Right renal cortex interstitium (tissue), 3 donors: Measurements from ENCODE around the gene MYL6. TPM values are rescaled to one million over a fixed set of nuclear protein-coding genes. Genes with fewer than 3 reads are reported as not detected.
A peak's percentile ranks its signal among the peaks of the same experiment; 100 is the strongest.
"Not testable (repeated sequence)": the region's sequence is repeated elsewhere in the genome, so short reads cannot be mapped to it uniquely, and the experiment has no call there.

ENCODE experiments used
- DNase-seq, 3 donors: peaks; one replicate each; pipeline ENCODE4 v3.0.0-alpha.2; 2013; ENCODE audit warnings: low read depth in 3 of 3, low spot score in 2 of 3
- polyA plus RNA-seq, 3 donors: library from polyadenylated mRNA; unstranded; fragments of 120-200 nt; gene quantifications; one replicate each; pipeline ENCODE4 v1.2.1, GENCODE V29; 2013; ENCODE audit not compliant: insufficient read length in 3 of 3

The MYL6 gene
- polyA plus RNA-seq, 3 donors, result 2,228 to 2,441 (median 2,313) TPM

DNA sequence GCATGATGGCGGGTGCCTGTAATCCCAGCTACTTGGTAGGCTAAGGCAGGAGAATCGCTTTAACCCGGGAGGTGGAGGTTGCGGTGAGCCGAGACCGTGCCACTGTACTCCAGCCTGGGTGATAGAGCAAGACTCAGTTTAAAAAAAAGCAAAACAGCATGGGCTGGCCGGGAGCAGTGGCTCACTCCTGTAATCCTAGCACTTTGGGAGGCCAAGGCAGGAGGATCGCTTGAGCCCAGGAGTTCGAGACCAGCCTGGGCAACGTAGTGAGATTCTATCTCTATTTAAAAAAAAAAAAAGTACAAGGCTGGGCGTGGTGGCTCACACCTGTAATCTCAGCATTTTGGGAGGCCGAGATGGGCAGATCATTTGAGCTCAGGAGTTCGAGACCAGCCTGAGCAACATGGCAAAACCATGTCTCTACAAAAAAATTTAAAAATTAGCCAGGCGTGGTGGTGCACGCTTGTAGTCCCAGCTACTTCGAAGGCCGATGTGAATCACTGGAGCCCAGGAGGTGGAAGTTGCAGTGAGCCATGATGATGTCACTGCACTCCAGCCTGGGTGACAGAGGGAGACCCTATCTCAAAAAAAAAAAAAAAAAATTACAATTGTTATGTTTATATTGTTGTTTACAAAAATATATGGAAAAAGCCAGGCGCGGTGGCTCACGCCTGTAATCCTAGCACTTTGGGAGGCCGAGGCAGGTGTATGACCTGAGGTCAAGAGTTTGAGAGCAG lies 1.5 kb upstream of the MYL6 start:
- DNase-seq, result not testable (repeated sequence)

- peak; percentile 80 to 87 (median 86) for DNase-seq
These were observed 744 bp upstream of the MYL6 start for GRCh38 chr12:56157201-56158028.

DNA sequence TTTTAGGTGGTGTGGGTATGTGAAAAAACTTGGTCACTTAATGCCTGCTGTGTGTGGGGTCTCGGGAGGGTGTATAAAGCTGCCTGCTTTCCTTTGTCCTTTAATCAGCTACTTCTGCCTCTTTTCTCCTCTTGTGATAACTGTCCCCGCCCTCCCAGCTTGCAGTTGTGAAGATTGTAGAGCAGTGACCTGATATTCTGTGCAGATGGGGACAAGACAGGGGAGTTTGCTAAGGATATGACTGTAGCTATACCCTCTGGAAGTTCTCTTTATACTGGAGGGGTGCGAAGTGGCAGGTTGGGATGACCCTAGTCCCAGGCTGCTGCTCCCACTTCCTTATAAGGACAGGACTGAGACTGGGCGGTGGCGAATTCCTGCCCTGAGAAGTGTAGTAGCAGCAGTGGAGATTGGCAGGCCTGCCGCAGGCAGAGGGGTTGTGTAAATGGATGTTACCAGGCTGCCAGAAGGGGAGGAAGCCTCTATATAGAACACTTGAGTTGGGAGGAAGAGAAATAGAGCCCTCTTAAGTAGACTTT lies 835 bp downstream of the MYL6 start:
- peak in 1 of 3 donors; percentile 36 for DNase-seq

DNA sequence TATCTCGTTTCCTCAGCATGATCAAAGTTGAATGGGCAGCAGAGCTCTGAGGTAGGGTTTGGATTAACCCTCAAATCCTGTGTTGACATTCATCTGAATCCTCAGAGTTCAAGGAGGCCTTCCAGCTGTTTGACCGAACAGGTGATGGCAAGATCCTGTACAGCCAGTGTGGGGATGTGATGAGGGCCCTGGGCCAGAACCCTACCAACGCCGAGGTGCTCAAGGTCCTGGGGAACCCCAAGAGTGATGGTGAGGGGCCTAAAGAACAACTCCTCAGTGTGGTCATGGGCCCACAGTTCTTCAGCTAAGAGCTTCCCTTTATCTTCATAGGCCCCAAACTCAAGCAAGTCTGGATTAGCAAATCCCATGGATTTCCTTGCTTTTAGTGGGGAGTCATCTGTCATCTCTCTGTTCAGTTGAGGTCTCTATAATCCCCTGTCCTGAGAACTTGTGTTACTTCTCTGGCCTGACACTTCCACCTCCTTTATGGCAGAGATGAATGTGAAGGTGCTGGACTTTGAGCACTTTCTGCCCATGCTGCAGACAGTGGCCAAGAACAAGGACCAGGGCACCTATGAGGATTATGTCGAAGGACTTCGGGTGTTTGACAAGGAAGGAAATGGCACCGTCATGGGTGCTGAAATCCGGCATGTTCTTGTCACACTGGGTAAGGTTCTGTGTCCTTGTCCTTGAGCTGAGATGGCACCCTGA lies 1.5 kb downstream of the MYL6 start:
- no peak for DNase-seq

DNA sequence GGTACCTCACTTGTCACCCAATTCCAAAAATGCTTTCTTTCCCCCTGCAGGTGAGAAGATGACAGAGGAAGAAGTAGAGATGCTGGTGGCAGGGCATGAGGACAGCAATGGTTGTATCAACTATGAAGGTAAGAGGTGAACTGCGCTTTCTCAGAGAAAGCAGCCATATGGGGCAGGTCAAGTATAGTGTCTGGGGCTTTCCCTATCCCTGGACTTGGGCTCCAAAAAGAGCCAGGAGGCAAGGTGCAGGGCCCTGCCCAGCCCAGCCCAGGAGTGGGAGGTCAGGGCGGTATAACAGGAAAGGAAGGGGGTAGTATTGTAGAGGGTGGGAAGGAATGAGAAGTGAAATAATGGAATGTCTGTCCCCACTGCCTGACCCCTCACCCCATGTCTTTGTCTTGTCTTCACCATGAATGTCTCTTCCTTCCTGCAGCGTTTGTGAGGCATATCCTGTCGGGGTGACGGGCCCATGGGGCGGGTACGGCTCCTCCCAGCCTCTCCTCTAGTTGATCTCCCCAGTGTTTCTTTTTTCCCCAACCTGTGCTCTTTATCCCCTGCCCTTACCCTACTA lies 2.1 kb downstream of the MYL6 start:
- no peak for DNase-seq

DNA sequence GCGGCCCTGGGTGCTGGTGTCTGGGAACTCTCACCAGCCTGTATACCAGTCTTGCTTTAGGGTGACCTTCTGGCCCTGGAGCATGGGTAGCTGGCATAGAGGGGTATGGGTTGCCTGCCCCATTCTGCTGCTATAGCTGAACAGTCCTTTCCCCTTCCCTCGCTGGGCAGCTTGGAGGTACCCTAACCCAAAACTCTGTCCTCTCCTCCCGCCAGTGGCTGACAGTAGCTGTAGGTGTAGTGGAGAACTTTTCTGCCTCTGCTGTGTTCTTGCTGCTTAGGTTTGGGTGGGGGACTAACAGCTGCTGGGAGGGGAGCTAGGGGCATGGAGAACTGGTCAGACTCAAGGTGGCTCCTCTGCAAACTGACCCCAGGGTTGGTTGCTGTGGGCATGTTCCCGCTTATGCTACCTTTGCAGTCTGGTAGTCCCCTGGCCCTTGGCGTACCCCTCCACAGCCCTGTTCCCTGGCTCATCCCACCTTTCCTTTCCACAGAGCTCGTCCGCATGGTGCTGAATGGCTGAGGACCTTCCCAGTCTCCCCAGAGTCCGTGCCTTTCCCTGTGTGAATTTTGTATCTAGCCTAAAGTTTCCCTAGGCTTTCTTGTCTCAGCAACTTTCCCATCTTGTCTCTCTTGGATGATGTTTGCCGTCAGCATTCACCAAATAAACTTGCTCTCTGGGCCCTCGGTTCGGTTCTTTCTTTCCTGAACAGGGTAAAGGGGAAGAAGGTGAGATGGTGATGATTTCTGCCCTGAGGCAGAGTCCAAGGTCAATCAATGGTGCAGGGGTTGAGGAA lies 2.9 kb downstream of the MYL6 start:
- DNase-seq, result no peak

- DNase-seq, result no peak
These were observed 3.7 kb downstream of the MYL6 start for GRCh38 chr12:56161690-56162351.

DNA sequence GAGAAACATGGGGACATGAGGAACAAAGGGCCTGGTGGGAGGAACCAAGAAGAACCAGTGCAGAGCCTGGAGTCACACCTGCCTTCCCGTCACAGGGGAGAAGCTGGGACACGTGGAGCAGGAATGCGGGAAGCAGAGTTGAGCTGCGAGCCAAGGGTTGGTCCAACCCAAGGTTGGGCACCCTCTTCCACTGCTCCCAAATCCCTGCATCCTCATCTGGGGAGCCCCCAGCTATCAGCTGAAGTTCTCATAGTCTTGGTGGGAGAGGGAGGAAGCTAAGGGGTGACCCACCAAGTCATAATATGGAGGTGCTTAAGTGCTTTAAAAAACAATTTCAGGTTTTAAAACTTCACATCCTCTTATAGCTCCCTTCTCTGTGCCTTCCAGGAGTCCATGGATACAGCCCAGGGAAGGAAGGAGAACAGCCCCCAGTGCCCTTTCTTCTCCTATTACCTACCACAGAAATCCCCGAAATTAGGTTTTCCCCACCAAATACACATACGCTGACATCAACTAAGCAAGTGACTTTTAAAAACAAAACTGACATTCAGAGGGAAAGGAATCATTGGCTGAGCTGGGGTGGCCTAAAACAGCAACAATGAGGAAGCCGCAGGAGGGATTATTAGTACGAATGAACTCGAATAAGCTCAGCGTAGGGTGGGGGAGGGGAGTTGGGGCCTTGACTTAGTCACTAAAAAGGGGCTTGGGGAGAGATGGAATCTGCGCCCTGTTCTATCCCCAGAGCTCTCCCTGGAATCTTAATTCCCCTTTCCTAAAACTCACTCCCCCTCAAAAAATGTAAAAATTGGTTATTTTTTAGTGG lies 4.5 kb downstream of the MYL6 start:
- DNase-seq, result no peak

DNA sequence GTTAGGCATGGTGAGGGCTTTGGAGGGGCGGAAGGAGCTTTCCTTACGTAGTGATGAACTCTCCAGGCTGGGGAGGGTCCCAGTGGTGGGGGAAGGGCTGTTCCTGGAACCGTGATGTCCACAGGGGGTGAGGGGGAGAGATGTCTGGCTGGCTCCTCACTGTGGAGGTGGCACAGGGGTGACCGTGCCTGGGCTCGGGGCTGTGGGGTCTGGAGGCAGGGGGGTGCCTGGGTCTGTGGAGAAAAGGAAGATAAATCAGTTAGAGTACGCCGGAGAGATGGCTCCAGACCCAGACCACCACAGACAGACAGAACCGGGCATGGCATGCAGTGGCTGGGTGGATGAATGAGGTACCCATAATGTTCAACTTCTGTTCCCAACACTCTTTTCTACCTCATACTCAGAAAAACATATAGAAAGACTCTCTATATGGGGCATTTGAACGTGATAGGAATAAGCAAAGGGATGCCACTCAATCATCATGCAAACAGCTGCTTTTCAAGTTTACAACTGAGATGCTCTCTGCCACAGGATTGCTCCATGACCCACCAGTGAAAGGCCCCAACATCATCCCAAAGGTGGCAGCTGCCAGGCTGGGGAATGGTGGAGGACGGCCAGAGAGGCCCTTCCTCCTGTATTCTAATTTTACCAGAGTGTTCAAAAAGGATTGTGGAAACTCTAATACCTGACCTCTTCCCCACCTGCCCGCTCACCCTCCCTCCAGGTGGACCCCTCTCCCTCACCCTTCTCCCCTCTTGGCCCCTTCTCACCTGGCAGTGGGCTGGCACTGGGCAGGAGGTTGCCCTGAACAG lies 5.6 kb downstream of the MYL6 start:
- DNase-seq, result no peak

- no peak for DNase-seq
These were observed 6.2 kb downstream of the MYL6 start for GRCh38 chr12:56164345-56164729.

GRCh38 chr12:56165369-56165768 lies 7.2 kb downstream of the MYL6 start:
- no peak for DNase-seq

- DNase-seq, result no peak
These were observed 11.1 kb downstream of the MYL6 start for GRCh38 chr12:56169229-56169759.

DNA sequence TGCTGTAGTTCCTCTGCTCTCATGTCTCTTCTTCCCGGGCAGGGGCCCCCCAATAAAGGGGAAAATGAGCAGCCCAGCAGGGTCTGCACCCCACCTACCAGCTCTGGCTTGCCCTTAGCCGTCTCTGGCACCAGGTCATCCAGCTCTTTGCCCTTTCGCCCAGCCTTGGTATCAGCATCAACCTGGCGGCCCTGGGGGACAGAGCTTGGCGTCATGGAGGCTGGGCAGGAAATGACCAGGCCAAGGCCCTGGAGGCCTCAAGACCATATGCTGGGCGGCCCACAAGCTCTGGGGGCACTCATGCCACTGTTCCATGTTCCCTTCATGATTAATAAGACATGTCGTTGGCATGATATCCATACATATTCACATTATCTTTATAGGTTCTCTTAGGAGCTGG lies 14.7 kb downstream of the MYL6 start:
- DNase-seq, result no peak

GRCh38 chr12:56178347-56178746 lies 20.2 kb downstream of the MYL6 start:
- no peak for DNase-seq

DNA sequence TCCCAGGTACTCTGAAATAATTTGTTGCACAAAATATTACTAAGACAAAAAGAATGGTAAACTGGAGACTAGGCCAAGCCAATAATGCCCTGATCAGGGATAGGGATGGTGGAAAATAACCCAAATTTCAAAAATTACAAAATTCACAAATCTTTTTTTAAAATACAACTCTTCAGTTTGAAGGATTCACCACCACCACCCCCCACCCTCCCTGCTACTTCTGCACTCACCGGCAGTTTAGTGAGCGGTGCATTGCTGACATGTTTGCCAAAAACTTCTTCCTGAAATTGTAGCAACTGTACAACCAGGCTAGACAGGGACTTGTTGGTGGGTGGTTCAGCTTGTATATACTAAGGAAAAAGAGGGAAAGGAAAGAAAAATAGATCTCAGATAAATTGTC lies 28.8 kb downstream of the MYL6 start:
- DNase-seq, result no peak

DNA sequence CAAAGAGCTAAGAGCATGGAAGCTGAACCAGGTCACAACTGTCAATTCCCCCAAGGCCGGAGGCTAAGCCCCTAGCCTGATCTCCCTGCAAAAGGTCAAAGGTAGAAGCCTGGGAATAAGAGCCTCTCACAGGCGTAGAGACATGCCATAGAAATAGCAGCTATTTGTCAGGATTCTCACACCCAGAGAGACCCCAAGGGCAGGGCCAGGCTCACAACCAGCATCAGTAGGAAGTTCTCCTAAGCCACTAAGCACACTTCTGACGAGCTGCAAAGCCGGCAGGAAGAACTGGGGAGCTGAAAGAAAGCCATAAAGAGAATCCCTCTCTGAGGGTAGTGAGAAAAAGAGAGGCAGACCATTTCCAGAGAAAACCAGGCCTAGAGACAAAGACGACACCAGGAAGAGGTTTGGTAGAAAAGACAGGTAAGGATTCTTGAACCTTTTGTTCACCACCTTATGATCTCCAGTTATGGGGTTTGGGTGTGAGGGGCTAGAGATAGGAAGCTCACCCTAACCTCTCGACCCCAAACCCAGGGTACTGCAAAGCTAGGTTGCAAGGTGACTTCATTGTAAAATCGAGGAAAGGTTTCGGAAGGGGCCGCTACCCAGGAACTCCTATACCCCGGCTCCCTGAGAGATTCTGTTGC lies 30.1 kb downstream of the MYL6 start:
- DNase-seq, result no peak

DNA sequence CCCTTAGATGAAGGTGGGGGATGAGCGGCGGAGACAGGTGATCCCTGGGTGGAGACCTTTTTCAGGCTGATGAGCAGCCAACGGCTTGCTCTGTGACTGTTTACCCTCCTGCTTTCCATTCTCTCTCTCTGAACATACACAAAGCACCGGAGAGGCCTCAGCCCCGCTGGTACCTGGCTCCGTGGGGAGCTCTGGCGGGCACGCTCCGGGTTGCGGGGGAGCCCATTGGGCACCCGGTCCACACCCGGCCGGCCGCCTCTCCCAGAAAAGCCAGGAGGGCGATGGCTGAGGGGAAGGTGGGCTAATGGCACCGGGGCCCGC lies 30.6 kb downstream of the MYL6 start:
- DNase-seq, result no peak
